ENCODE results near the gene ZNF440. TPM values are rescaled to one million over a fixed set of nuclear protein-coding genes. Genes with fewer than 3 reads are reported as not detected.

Gene ZNF440
- total RNA-seq, 1 experiment from 2014 or later: 11.4 TPM

GRCh38 chr19:11868188-11868587 is 54.1 kb downstream of the ZNF440 start:
- Histone ChIP-seq H3K27me3 (ENCODE audit: insufficient read depth, low read length) (no peaks in the 10 kb centered on the region), H3K4me1 (ENCODE audit: control insufficient read depth in 1 of 2, insufficient read depth in 2 of 2, low read length in 2 of 2) (no peaks in the 10 kb centered on the region), H3K9me3 (ENCODE audit: control insufficient read depth in 1 of 2, insufficient read depth in 1 of 2, low read depth in 1 of 2, low read length in 2 of 2) (peaks cover 9 to 27% of the 10 kb centered on the region in 2 experiments; a peak in 3 of 4 replicates), H4K20me1 (ENCODE audit: insufficient read depth) (no peaks in the 10 kb centered on the region), H3K36me3 (ENCODE audit: control insufficient read depth in 1 of 2, insufficient read depth in 2 of 2, low read length in 2 of 2) (no peaks in the 10 kb centered on the region), H3K9me2 (ENCODE audit: insufficient read depth) (no peaks in the 10 kb centered on the region), H3K79me2 (ENCODE audit: insufficient read depth, low read length) (no peaks in the 10 kb centered on the region), H3K4me2 (ENCODE audit: low read length) (no peak overlapping the region), H3K4me3 (replicated peaks in 1 of 2; ENCODE audit: low read depth in 1 of 2, low read length in 2 of 2) (no peak overlapping the region), H3K27ac (ENCODE audit: low read depth, low read length) (no peak overlapping the region), H3K9ac (ENCODE audit: low read length) (no peak overlapping the region), H2AFZ (ENCODE audit: low read depth, low read length, poor library complexity, severe bottlenecking) (no peak overlapping the region)
- ChIA-PET POLR2A (no interaction called here), CTCF (no interaction called here), RAD21 (ENCODE audit: low non-redundant PET in 1 of 2, low total read pairs in 2 of 2, uncharacterized antibody in 2 of 2, unreplicated experiment in 2 of 2) (no interaction called here)
- DNase-seq (ENCODE audit: low read depth, low spot score): no peak
- TF ChIP-seq YY1 (IDR thresholded peaks at IDR 0.05; ENCODE audit: extremely low read depth, insufficient replicate concordance, low read depth, low read length) (no peak), POLR2A (IDR thresholded peaks at IDR 0.05; ENCODE audit: borderline replicate concordance, extremely low read depth, insufficient read depth, insufficient read length) (no peak), RAD21 (IDR thresholded peaks at IDR 0.05; ENCODE audit: low read depth) (no peak), JUND (IDR thresholded peaks at IDR 0.05) (no peak), SRF (IDR thresholded peaks at IDR 0.05; ENCODE audit: low read depth) (no peak), ZFX (IDR thresholded peaks at IDR 0.05) (no peak), SP1 (IDR thresholded peaks at IDR 0.05; ENCODE audit: low read depth) (no peak)
- intact Hi-C loops (cut with micrococcal nuclease): no loop called here
- BruUV-seq (replicated peaks): no TSS peak
- no peak for ATAC-seq

DNA sequence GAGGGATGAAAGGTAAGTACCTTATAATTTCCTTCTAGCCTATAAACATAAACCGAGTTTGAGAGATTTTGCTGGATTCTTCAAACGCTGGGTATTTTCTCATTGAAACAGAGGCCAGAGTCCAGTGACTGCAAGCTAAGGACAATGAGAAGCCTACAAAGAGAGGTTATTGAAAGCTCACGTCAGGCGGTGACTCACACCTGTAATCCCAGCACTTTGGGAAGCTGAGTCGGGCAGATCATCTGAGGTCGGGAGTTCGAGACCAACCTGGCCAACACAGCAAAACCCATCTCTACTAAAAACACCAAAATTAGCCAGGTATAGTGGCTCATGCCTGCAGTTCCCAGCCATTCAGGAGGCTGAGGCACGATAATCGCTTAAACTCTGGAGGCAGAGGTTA is 58.6 kb downstream of the ZNF440 start:
- no peak overlapping the region for H3K4me3 ChIP-seq (replicated peaks in 1 of 2; ENCODE audit: low read depth in 1 of 2, low read length in 2 of 2)
- BruUV-seq (replicated peaks): no TSS peak
- H2AFZ ChIP-seq (ENCODE audit: low read depth, low read length, poor library complexity, severe bottlenecking): no peak overlapping the region
- RAD21 ChIA-PET (ENCODE audit: low non-redundant PET in 1 of 2, low total read pairs in 2 of 2, uncharacterized antibody in 2 of 2, unreplicated experiment in 2 of 2): interaction anchor here in 1 of 2 experiments (0.8 kb wide), 1 partner anchor 336 kb away, joined by 5 read pairs; no protein-coding TSS in a partner anchor
- ATAC-seq (no peak), DNase-seq (ENCODE audit: low read depth, low spot score) (no peak)
- H3K27ac ChIP-seq (ENCODE audit: low read depth, low read length): no peak overlapping the region
- CTCF ChIA-PET: no interaction called here
- TF ChIP-seq ELF1 (IDR thresholded peaks at IDR 0.05; ENCODE audit: borderline replicate concordance, low read depth): no peak
- no peak for TF ChIP-seq EGR1 (IDR thresholded peaks at IDR 0.05; ENCODE audit: low read depth)
- TF ChIP-seq RAD21 (IDR thresholded peaks at IDR 0.05; ENCODE audit: low read depth): no peak
- no peak for TF ChIP-seq SRF (IDR thresholded peaks at IDR 0.05; ENCODE audit: low read depth)
- no peak for TF ChIP-seq JUND (IDR thresholded peaks at IDR 0.05)
- TF ChIP-seq, protein P1, sequence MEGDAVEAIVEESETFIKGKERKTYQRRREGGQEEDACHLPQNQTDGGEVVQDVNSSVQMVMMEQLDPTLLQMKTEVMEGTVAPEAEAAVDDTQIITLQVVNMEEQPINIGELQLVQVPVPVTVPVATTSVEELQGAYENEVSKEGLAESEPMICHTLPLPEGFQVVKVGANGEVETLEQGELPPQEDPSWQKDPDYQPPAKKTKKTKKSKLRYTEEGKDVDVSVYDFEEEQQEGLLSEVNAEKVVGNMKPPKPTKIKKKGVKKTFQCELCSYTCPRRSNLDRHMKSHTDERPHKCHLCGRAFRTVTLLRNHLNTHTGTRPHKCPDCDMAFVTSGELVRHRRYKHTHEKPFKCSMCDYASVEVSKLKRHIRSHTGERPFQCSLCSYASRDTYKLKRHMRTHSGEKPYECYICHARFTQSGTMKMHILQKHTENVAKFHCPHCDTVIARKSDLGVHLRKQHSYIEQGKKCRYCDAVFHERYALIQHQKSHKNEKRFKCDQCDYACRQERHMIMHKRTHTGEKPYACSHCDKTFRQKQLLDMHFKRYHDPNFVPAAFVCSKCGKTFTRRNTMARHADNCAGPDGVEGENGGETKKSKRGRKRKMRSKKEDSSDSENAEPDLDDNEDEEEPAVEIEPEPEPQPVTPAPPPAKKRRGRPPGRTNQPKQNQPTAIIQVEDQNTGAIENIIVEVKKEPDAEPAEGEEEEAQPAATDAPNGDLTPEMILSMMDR (IDR thresholded peaks at IDR 0.05 in 2 of 3, conservative IDR thresholded peaks at IDR 0.05 in 1 of 3; ENCODE audit: borderline replicate concordance in 1 of 3, insufficient read depth in 1 of 3, low read depth in 2 of 3, low read length in 2 of 3): no peak
- TF ChIP-seq TCF7L2 (IDR thresholded peaks at IDR 0.05; ENCODE audit: borderline replicate concordance, extremely low read depth, insufficient read depth, insufficient read length): no peak
- no peak for TF ChIP-seq EZH2 (IDR thresholded peaks at IDR 0.05)
- TF ChIP-seq SP1 (IDR thresholded peaks at IDR 0.05; ENCODE audit: low read depth): no peak
- TF ChIP-seq EZH2phosphoT487 (IDR thresholded peaks at IDR 0.05; ENCODE audit: borderline replicate concordance): no peak
- TF ChIP-seq, protein P2, sequence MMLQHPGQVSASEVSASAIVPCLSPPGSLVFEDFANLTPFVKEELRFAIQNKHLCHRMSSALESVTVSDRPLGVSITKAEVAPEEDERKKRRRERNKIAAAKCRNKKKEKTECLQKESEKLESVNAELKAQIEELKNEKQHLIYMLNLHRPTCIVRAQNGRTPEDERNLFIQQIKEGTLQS (IDR thresholded peaks at IDR 0.05): no peak
- H3K9me2 ChIP-seq (ENCODE audit: insufficient read depth): no peaks in the 10 kb centered on the region
- H3K9ac ChIP-seq (ENCODE audit: low read length): no peak overlapping the region
- peaks cover 4 to 22% of the 10 kb centered on the region in 2 experiments; a peak in 3 of 4 replicates for H3K9me3 ChIP-seq (ENCODE audit: control insufficient read depth in 1 of 2, insufficient read depth in 1 of 2, low read depth in 1 of 2, low read length in 2 of 2)
- H3K79me2 ChIP-seq (ENCODE audit: insufficient read depth, low read length): no peaks in the 10 kb centered on the region
- no peaks in the 10 kb centered on the region for H3K36me3 ChIP-seq (ENCODE audit: control insufficient read depth in 1 of 2, insufficient read depth in 2 of 2, low read length in 2 of 2)
- H3K27me3 ChIP-seq (ENCODE audit: insufficient read depth, low read length): no peaks in the 10 kb centered on the region
- intact Hi-C loops (cut with micrococcal nuclease): no loop called here
- no peaks in the 10 kb centered on the region for H3K4me1 ChIP-seq (ENCODE audit: control insufficient read depth in 1 of 2, insufficient read depth in 2 of 2, low read length in 2 of 2)
- POLR2A ChIA-PET: no interaction called here
- H3K4me2 ChIP-seq (ENCODE audit: low read length): no peak overlapping the region
- no peaks in the 10 kb centered on the region for H4K20me1 ChIP-seq (ENCODE audit: insufficient read depth)
